Duodenal mucosa (tissue), 2 donors: ENCODE measurements around the gene LOXL3.

Experiments used
- H3K27ac ChIP-seq: one replicate; pipeline ENCODE4 v1.7.0; 2013; ENCODE audit warnings: low read depth, low read length
- H3K27me3 ChIP-seq, 2 donors: one replicate each; pipeline ENCODE4 v1.7.0; 2013; ENCODE audit warnings: low read length in 2 of 2, control low read depth in 1 of 2; ENCODE audit not compliant: insufficient read depth in 2 of 2, control insufficient read depth in 1 of 2
- H3K36me3 ChIP-seq, 2 donors: one replicate each; pipeline ENCODE4 v1.7.0; 2013; ENCODE audit warnings: low read length in 2 of 2, control low read depth in 1 of 2; ENCODE audit not compliant: insufficient read depth in 2 of 2, control insufficient read depth in 1 of 2
- H3K4me1 ChIP-seq, 2 donors: one replicate each; pipeline ENCODE4 v1.7.0; 2013; ENCODE audit warnings: low read length in 2 of 2, control low read depth in 1 of 2; ENCODE audit not compliant: insufficient read depth in 2 of 2, control insufficient read depth in 1 of 2
- H3K4me3 ChIP-seq, 2 donors: one replicate each; pipeline ENCODE4 v1.7.0; 2013; ENCODE audit warnings: low read length in 2 of 2, low read depth in 1 of 2
- H3K9ac ChIP-seq, 2 donors: one replicate each; pipeline ENCODE4 v1.7.0; 2013; ENCODE audit warnings: low read length in 2 of 2, low read depth in 1 of 2
- H3K9me3 ChIP-seq, 2 donors: one replicate each; pipeline ENCODE4 v1.7.0; 2013; ENCODE audit warnings: low read length in 2 of 2, control low read depth in 1 of 2; ENCODE audit not compliant: control insufficient read depth in 1 of 2

Gene LOXL3, protein sequence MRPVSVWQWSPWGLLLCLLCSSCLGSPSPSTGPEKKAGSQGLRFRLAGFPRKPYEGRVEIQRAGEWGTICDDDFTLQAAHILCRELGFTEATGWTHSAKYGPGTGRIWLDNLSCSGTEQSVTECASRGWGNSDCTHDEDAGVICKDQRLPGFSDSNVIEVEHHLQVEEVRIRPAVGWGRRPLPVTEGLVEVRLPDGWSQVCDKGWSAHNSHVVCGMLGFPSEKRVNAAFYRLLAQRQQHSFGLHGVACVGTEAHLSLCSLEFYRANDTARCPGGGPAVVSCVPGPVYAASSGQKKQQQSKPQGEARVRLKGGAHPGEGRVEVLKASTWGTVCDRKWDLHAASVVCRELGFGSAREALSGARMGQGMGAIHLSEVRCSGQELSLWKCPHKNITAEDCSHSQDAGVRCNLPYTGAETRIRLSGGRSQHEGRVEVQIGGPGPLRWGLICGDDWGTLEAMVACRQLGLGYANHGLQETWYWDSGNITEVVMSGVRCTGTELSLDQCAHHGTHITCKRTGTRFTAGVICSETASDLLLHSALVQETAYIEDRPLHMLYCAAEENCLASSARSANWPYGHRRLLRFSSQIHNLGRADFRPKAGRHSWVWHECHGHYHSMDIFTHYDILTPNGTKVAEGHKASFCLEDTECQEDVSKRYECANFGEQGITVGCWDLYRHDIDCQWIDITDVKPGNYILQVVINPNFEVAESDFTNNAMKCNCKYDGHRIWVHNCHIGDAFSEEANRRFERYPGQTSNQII

DNA sequence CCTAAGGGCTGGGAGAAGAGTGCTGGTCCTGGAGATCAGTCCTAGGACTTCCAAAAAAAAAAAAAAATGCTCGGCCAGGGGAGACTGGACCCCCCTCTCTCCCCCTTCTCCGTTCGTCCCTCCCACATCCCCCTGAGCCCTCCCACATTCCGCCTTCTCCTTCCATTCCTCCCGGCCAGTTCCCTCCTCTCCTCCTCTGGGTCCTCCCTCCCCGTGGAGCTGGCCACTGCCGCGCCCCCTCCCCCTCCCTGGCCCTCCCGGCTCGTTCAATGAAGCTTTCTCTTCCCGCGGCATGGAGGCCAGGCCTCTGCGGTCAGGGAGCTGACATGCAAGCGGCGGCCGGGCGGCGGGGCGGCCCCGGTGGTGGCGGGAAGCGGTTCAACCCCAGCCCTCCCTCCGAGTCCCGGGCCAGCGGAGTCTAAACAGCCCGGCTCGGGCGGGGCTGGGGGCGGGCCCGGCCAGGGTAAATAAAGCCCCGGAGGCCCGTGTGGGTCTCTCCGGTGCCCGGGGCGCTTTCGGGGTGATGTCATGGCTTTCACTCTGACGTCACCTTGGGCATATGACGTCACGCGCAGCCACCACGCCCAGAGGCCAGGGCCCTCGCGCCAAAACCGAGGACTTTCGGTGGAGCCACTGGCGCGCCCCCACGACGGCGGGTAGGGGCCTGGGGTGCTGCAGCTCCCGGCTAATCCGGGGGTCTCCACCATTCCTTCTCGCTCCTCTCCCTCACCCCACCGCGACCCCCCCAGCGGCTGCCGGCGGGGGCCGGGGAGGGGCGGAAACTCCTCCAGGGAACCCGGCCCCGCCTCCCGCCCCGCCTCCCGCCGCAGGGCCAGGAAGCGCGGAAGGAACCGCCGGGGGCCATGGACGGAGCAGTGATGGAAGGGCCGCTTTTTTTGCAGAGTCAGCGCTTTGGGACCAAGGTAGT lies at the start of gene LOXL3, which contains the start of gene DOK1:
TSS of gene LOXL3 (minus strand) at position 51 of the 928 bp plus-strand sequence. CDS start 1,308 bp downstream, outside the sequence.
TSS of gene DOK1 (plus strand) at position 829 of the 928 bp plus-strand sequence. CDS start at position 864, 35 bp downstream.
- H3K9me3 ChIP-seq, result no peaks in the 10 kb centered on the region
- H3K4me3 ChIP-seq, result peak within 1 kb of the TSS; percentile 94 to 97
- peak within 1 kb of the TSS; percentile 24 for H3K27ac ChIP-seq
- H3K4me1 ChIP-seq, result peaks cover 24 to 36% of the 10 kb centered on the region in 2 donors
- H3K27me3 ChIP-seq, result peaks cover 4 to 8% of the 10 kb centered on the region in 2 donors
- H3K9ac ChIP-seq, result peak within 1 kb of the TSS; percentile 77 to 96
- H3K36me3 ChIP-seq, result peaks cover 4 to 7% of the 10 kb centered on the region in 2 donors

DNA sequence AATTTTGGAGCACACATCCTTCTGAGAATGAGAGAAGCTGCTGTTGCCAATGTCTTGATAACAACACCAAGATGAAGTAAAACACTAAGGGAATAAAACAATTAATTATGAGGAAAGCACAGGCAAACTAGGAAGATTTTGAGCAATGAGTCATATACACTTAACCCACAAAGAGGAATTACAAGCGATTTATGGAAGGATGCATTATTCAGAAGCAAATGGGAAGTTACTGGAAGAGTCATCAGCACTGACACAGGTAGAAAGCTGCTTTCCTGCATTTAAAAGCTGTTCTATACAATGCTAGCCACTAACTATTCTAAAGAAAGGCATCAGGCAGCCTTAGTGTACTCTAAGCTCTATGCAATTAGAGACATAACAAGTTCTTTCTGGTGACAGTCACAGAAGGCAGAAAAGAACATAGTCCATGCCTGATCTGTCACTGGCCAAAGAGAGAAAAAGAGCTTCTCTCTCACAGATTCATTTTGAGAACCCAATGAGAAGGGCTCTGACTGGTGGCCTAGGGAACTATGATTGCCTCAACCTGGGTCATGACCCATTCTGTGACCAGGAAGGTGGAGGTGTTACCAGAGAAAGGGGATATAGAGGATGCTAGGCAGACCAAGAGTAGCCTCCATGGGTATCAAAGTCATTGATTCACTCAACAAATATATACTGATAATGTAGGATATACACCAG lies 49.0 kb upstream of the LOXL3 start:
- Histone ChIP-seq H3K9ac (no peak overlapping the region), H3K27me3 (peaks cover 0 to 12% of the 10 kb centered on the region in 2 donors), H3K36me3 (no peaks in the 10 kb centered on the region), H3K27ac (no peak overlapping the region), H3K4me1 (no peaks in the 10 kb centered on the region), H3K4me3 (no peak overlapping the region), H3K9me3 (no peaks in the 10 kb centered on the region)

GRCh38 chr2:74599676-74600075 lies 45.9 kb upstream of the LOXL3 start:
- H3K27ac ChIP-seq, result no peak overlapping the region
- no peak overlapping the region for H3K4me3 ChIP-seq
- H3K9me3 ChIP-seq, result no peaks in the 10 kb centered on the region
- no peak overlapping the region for H3K9ac ChIP-seq
- H3K4me1 ChIP-seq, result no peaks in the 10 kb centered on the region
- peaks cover 0 to 9% of the 10 kb centered on the region in 2 donors for H3K27me3 ChIP-seq
- H3K36me3 ChIP-seq, result no peaks in the 10 kb centered on the region

DNA sequence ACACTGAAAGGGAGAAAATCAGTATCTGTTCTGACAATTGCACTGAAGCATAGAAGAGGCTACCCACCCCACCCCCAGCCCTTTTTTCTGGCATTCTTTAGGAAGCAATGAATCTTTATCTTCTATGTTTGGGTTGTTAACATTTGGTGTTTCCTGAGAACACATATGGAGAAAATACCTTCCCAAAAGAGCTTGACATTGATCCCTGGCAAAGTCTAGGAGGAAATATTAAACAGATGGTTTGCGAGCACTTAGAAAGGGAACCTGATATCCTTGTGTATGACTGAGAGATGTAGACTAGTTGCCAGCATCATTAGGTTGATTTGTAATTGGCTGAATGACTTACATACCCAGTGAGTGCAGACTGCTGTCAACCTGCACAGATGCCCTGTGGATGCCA lies 43.7 kb upstream of the LOXL3 start:
- peaks cover 0 to 5% of the 10 kb centered on the region in 2 donors for H3K4me1 ChIP-seq
- no peak overlapping the region for H3K4me3 ChIP-seq
- no peaks in the 10 kb centered on the region for H3K36me3 ChIP-seq
- peaks cover 0 to 6% of the 10 kb centered on the region in 2 donors for H3K27me3 ChIP-seq
- H3K9me3 ChIP-seq, result no peaks in the 10 kb centered on the region
- H3K9ac ChIP-seq, result no peak overlapping the region
- no peak overlapping the region for H3K27ac ChIP-seq

DNA sequence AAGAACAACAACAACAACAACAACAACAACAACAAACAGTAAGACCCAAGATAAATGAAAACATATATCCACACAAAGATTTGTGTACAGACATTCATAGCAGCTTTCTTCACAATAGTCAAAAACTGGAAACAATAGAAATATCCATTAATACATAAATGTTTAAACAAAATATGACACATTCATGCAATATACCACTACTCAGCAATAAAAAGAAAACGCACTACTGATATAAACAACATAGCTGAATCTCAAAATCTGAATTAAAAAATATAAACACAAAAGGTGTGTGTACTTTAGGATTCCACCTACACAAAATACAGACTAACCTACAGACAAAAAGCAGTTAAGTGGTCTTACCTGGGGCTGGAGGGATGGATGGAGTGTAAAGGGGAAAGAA lies 42.8 kb upstream of the LOXL3 start:
- H3K4me3 ChIP-seq, result no peak overlapping the region
- H3K27me3 ChIP-seq, result peaks cover 0 to 4% of the 10 kb centered on the region in 2 donors
- H3K36me3 ChIP-seq, result no peaks in the 10 kb centered on the region

GRCh38 chr2:74593826-74594772 lies 40.4 kb upstream of the LOXL3 start:
- Histone ChIP-seq H3K27me3 (peaks cover 0 to 6% of the 10 kb centered on the region in 2 donors), H3K9me3 (no peaks in the 10 kb centered on the region), H3K4me3 (no peak overlapping the region), H3K4me1 (peaks cover 0 to 5% of the 10 kb centered on the region in 2 donors), H3K27ac (no peak overlapping the region), H3K36me3 (no peaks in the 10 kb centered on the region), H3K9ac (no peak overlapping the region)

More for the DNA sequence above, 42.8 kb upstream of the LOXL3 start:
- peaks cover 0 to 5% of the 10 kb centered on the region in 2 donors for H3K4me1 ChIP-seq
- no peaks in the 10 kb centered on the region for H3K9me3 ChIP-seq
- H3K27ac ChIP-seq, result no peak overlapping the region
- no peak overlapping the region for H3K9ac ChIP-seq

GRCh38 chr2:74588664-74589063 lies 34.9 kb upstream of the LOXL3 start:
- Histone ChIP-seq H3K36me3 (no peaks in the 10 kb centered on the region), H3K9me3 (no peaks in the 10 kb centered on the region), H3K4me3 (no peak overlapping the region), H3K9ac (no peak overlapping the region), H3K4me1 (peaks cover under 1 to 5% of the 10 kb centered on the region in 2 donors), H3K27ac (no peak overlapping the region), H3K27me3 (peaks cover 3 to 9% of the 10 kb centered on the region in 2 donors)

- H3K9ac ChIP-seq, result no peak overlapping the region
- no peaks in the 10 kb centered on the region for H3K9me3 ChIP-seq
- H3K27me3 ChIP-seq, result peaks cover 3 to 6% of the 10 kb centered on the region in 2 donors
- H3K27ac ChIP-seq, result no peak overlapping the region
- H3K4me1 ChIP-seq, result peaks cover 0 to 5% of the 10 kb centered on the region in 2 donors
- H3K4me3 ChIP-seq, result no peak overlapping the region
- H3K36me3 ChIP-seq, result no peaks in the 10 kb centered on the region
Observed at GRCh38 chr2:74587664-74588277, 34.0 kb upstream of the LOXL3 start.
